Parathyroid adenoma (tissue), 2 donors: ENCODE data around the gene MYO1D.

ENCODE experiments used
- H2AFZ ChIP-seq: fragments of 300-600 bp; sonication (generic); one replicate; pipeline ENCODE4 v1.7.0; 2017; ENCODE audit warnings: antibody characterized with exemption, mild to moderate bottlenecking
- H3K27ac ChIP-seq: fragments of 300-600 bp; sonication (generic); one replicate; pipeline ENCODE4 v1.7.0; 2017
- H3K27me3 ChIP-seq: fragments of 300-600 bp; sonication (generic); one replicate; pipeline ENCODE4 v1.7.0; 2017; ENCODE audit warnings: low read length; ENCODE audit not compliant: control insufficient read depth, insufficient read depth
- H3K36me3 ChIP-seq: fragments of 300-600 bp; sonication (generic); one replicate; pipeline ENCODE4 v1.7.0; 2017; ENCODE audit warnings: low read length; ENCODE audit not compliant: control insufficient read depth, insufficient read depth
- H3K4me1 ChIP-seq: fragments of 300-600 bp; sonication (generic); one replicate; pipeline ENCODE4 v1.7.0; 2017; ENCODE audit warnings: control low read depth
- H3K4me2 ChIP-seq: fragments of 300-600 bp; sonication (generic); one replicate; pipeline ENCODE4 v1.7.0; 2017; ENCODE audit warnings: low read length
- H3K4me3 ChIP-seq: fragments of 300-600 bp; sonication (generic); one replicate; pipeline ENCODE4 v1.7.0; 2017; ENCODE audit warnings: low read depth, low read length
- H3K79me2 ChIP-seq: fragments of 300-600 bp; sonication (generic); one replicate; pipeline ENCODE4 v1.7.0; 2017; ENCODE audit warnings: control low read depth
- H3K9ac ChIP-seq: fragments of 300-600 bp; sonication (generic); one replicate; pipeline ENCODE4 v1.7.0; 2017; ENCODE audit warnings: mild to moderate bottlenecking
- H3K9me3 ChIP-seq: fragments of 300-600 bp; sonication (generic); one replicate; pipeline ENCODE4 v1.7.0; 2017; ENCODE audit warnings: low read length; ENCODE audit not compliant: control insufficient read depth
- TF ChIP-seq, protein P1 (sequence below): fragments of 300-600 bp; sonication (generic); IDR thresholded peaks from one replicate; pipeline ENCODE4 v1.7.0; 2017; ENCODE audit warnings: antibody characterized with exemption, mild to moderate bottlenecking
- donor health status: primary hyperparathyroidism.

Gene MYO1D

DNA sequence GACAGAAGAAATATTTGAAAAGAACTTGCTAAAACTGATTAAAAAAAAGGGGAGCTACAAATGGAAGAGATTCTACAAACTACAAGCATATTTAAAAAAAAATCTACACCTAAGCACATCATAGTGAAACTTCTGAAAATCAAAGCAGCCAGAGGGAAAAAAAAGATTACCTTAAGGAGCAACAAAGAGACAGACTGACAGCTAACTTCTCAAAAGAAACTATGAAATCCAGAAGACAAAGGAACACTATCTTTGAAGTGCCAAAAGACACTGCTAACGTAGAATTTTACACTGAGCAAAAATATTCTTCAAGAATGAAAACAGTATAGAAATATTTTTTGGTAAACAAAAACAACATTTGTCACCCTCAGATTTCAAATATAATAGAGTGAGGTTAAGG lies 151.2 kb downstream of the MYO1D start:
- no peaks in the 10 kb centered on the region for H3K36me3 ChIP-seq
- H3K27ac ChIP-seq = no peak overlapping the region
- TF ChIP-seq, protein P1, sequence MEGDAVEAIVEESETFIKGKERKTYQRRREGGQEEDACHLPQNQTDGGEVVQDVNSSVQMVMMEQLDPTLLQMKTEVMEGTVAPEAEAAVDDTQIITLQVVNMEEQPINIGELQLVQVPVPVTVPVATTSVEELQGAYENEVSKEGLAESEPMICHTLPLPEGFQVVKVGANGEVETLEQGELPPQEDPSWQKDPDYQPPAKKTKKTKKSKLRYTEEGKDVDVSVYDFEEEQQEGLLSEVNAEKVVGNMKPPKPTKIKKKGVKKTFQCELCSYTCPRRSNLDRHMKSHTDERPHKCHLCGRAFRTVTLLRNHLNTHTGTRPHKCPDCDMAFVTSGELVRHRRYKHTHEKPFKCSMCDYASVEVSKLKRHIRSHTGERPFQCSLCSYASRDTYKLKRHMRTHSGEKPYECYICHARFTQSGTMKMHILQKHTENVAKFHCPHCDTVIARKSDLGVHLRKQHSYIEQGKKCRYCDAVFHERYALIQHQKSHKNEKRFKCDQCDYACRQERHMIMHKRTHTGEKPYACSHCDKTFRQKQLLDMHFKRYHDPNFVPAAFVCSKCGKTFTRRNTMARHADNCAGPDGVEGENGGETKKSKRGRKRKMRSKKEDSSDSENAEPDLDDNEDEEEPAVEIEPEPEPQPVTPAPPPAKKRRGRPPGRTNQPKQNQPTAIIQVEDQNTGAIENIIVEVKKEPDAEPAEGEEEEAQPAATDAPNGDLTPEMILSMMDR = no peak
- no peaks in the 10 kb centered on the region for H3K4me1 ChIP-seq
- no peak overlapping the region for H2AFZ ChIP-seq
- H3K79me2 ChIP-seq = no peaks in the 10 kb centered on the region
- no peaks in the 10 kb centered on the region for H3K9me3 ChIP-seq
- no peaks in the 10 kb centered on the region for H3K27me3 ChIP-seq
- H3K4me3 ChIP-seq = no peak overlapping the region
- H3K4me2 ChIP-seq = no peak overlapping the region
- H3K9ac ChIP-seq = no peak overlapping the region

- Histone ChIP-seq H3K79me2 (no peaks in the 10 kb centered on the region), H3K9ac (no peak overlapping the region), H3K4me1 (no peaks in the 10 kb centered on the region), H2AFZ (no peak overlapping the region), H3K9me3 (no peaks in the 10 kb centered on the region), H3K36me3 (no peaks in the 10 kb centered on the region), H3K4me2 (no peak overlapping the region), H3K4me3 (no peak overlapping the region), H3K27ac (no peak overlapping the region), H3K27me3 (no peaks in the 10 kb centered on the region)
- TF ChIP-seq, protein P1 = no peak
These were observed 153.5 kb downstream of the MYO1D start for GRCh38 chr17:32723310-32723955.

- H3K27me3 ChIP-seq = no peaks in the 10 kb centered on the region
- H3K36me3 ChIP-seq = no peaks in the 10 kb centered on the region
- H3K4me1 ChIP-seq = no peaks in the 10 kb centered on the region
- H3K79me2 ChIP-seq = no peaks in the 10 kb centered on the region
- TF ChIP-seq, protein P1 = no peak
- H3K4me3 ChIP-seq = no peak overlapping the region
- no peak overlapping the region for H3K27ac ChIP-seq
- no peaks in the 10 kb centered on the region for H3K9me3 ChIP-seq
- H3K4me2 ChIP-seq = no peak overlapping the region
- no peak overlapping the region for H3K9ac ChIP-seq
- H2AFZ ChIP-seq = no peak overlapping the region
These were observed 154.2 kb downstream of the MYO1D start for GRCh38 chr17:32722733-32723132.

DNA sequence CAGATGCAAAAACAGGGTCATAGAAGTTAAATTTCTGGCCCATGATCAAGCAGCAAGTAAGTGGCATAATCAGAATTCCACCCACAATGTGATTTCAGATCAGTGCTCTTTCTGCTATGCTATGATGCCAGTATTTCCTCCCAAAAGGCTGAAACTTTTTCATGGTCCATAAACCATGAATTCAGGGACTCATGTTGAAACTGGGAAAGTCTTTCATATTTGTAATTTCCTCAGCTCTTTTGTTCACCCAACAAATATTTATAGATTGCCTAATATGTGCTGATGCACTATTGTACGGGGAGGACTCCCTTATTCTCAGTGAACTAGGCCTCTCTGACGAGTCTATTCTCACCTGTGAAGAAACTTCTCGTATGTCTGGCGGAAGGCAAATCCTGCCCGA lies 156.3 kb downstream of the MYO1D start:
- Histone ChIP-seq H3K27ac (no peak overlapping the region), H3K9me3 (no peaks in the 10 kb centered on the region)

More for the DNA sequence above, 156.3 kb downstream of the MYO1D start:
- Histone ChIP-seq H3K27me3 (no peaks in the 10 kb centered on the region), H3K4me1 (no peaks in the 10 kb centered on the region), H3K4me3 (no peak overlapping the region), H3K4me2 (no peak overlapping the region), H3K9ac (no peak overlapping the region), H2AFZ (no peak overlapping the region), H3K79me2 (no peaks in the 10 kb centered on the region), H3K36me3 (no peaks in the 10 kb centered on the region)
- TF ChIP-seq, protein P1 = no peak
